GM12891 (cell line): ENCODE measurements around the gene ATF7IP2.

ENCODE experiments used
- POLR2A ChIP-seq: IDR thresholded peaks from 2 replicates; pipeline ENCODE4 v1.6.1; 2011; ENCODE audit warnings: low read depth, low read length, control low read depth
- POLR2AphosphoS5 ChIP-seq: IDR thresholded peaks from 2 replicates; pipeline ENCODE4 v1.6.1; 2011; ENCODE audit warnings: low read depth, low read length, control low read depth
- POU2F2 ChIP-seq: IDR thresholded peaks from 2 replicates; pipeline ENCODE4 v1.6.1; 2011; ENCODE audit warnings: low read depth, mild to moderate bottlenecking, control low read depth, low read length, moderate library complexity
- TAF1 ChIP-seq: IDR thresholded peaks from 2 replicates; pipeline ENCODE4 v1.6.1; 2011; ENCODE audit warnings: low read depth, low read length, control low read depth

GRCh38 chr16:10367616-10368188 is 18.2 kb upstream of the ATF7IP2 start:
- TF ChIP-seq POU2F2 (no peak), POLR2A (no peak), TAF1 (no peak), POLR2AphosphoS5 (no peak)
